NCI-H1930 (cell line): Measurements from ENCODE around the gene MFAP3.
"Not testable (repeated sequence)": the region's sequence is repeated elsewhere in the genome, so short reads cannot be mapped to it uniquely, and the experiment has no call there.

Source experiments
- DNase-seq, 2 experiments: peaks; one replicate each; lab custom pipeline; 2025; lab: John Stamatoyannopoulos, UW

MFAP3 gene

DNA sequence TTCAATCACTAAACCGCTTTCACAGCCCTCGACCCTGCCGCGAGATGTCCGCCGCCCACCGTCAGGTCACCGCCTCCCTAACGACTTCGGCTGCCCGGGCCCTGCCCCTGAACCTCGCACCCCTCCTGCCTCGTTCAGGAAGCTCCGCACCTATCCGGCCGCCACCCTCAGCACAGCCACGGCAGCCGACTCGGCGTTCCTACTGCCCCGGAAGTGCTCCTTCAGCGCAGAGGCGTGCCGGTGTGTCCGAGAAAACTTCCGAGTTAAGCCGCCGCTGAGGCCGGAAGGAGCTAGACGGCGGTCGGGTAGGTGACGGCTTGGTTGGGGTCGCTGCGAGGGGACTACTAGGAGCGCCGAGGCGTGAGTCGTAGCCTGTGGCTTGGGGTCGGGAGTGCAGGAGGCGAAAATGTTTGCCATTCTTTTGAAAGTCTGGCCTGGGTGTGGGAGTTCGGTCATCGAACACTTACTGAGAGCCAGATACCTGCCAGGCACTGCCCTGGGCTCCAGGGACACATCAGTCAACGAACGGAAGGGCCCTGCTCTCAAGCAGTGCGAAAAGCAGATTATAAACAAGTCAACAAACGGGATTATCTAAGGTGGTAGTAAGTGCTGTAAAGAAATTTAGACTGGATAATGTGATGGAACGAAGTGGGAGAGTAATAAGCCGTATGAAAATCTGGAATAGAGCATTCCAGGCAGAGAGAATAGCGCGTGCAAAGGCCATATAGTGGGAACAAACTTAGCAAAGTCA is at the start of gene MFAP3, which contains the start of gene FAM114A2:
MFAP3 (plus strand) TSS at position 261 of the 751 bp plus-strand sequence. CDS start 10,756 bp downstream, outside the sequence.
FAM114A2 (minus strand) TSS at position 204 of the 751 bp plus-strand sequence. CDS start 3,957 bp downstream, outside the sequence.
- DNase-seq: peak; percentile 62 to 63

DNA sequence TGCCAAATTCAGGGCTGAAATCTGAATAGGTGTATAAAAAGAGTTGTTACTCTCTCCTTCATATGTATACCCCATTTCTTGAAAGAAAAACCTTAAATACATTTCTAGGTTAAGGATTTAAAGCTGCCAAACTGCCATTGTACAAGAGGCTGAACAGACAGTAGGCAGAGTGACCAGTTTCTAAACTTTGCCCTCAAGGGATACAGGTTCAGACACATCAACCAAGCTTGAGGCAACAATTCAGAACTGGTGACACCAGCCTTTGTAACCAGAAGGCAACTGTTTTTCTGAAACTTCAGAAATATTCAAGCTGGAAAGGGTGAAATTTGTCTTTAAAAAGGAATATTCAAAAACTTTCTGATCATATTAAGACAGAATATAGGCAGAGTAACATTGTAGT is 47.6 kb upstream of the MFAP3 start:
- DNase-seq: no peak

DNA sequence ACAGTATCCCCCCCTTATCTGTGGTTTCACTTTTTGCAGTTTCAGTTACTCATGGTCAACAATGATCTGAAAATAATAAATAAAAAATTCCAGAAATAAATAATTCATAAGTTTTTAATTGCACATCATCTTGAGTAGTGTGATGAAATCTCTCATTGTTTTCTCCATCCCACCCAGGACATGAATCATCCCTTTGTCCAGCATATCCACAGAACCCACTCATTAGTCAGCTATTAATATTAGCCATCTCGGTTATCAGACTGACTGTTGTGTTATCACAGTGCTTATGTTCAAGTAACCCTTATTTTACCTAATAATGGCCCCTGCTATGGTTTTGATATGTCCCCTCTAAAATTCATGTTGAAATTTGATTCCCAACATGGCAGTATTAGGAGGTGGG is 40.8 kb upstream of the MFAP3 start:
- DNase-seq: no peak

DNA sequence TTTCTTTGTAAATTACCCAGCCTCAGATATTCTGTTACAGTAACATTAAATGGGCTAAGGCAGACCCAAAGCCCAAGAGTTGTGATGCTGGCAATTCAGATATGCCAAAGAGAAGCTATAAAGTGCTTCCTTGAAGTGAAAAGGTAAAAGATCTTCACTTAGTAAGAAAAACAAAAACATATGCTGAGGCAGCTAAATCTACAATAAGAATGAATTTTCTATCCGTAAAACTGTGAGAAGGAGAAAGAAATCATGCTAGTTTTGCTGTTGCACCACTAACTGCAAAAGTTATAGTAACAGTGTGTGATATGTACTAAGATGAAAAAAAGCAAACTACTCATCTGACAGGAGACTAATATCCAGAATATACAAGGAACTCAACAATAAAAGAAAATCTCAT is 40.0 kb upstream of the MFAP3 start:
- no peak for DNase-seq

DNA sequence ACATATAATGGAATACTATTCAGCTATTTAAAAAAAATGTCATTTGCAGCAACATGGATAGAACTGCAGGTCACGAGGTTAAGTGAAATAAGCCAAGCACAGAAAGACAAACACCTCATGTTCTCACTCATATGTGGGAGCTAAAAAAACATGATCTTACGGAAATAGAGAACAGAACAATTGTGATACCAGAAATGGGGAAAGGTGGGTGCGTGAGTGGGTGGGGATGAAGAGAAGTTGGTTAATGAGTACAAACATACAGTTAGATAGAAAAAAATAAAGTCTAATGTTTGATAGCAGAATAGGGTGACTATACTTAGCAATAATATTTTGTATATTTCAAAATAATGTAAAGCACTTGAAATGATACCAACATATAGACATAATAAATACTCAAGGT is 38.8 kb upstream of the MFAP3 start:
- no peak for DNase-seq

DNA sequence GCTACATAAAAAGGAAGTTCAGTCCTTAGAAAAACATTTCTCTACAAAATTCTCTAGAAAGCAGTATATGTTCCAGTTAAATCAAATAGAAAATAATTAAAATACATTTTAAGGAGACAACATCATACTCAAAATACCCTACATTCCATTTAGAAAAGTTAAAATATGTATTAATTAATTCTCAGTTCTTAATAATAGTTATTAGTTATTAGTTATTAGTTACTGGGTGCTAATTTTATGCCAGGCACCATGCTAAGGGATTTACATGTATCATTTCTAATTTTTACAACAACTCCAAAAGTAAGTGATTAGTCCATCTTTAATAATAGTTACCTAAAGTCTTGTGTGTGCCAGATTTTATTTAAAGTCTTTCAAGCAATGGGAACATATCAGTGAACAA is 38.1 kb upstream of the MFAP3 start:
- DNase-seq: no peak

DNA sequence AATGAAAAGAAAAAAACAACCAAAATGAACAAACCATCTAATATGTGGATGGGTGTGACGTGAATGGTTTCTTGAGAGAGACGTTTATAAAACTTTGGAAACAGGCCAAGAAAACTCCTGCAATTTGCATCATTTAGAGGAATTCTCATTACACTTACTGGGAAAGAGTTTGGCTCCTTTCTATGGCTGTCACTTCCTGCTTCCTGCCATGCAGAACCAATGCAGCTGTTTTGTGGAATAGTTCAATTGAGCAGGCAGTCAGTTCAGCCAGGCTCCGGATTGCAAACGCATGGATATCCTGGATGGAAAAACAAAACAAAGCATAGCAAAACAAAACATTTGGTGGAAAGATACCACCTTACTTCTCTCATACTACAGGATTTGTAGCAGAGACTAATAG is 36.7 kb upstream of the MFAP3 start:
- DNase-seq: no peak

DNA sequence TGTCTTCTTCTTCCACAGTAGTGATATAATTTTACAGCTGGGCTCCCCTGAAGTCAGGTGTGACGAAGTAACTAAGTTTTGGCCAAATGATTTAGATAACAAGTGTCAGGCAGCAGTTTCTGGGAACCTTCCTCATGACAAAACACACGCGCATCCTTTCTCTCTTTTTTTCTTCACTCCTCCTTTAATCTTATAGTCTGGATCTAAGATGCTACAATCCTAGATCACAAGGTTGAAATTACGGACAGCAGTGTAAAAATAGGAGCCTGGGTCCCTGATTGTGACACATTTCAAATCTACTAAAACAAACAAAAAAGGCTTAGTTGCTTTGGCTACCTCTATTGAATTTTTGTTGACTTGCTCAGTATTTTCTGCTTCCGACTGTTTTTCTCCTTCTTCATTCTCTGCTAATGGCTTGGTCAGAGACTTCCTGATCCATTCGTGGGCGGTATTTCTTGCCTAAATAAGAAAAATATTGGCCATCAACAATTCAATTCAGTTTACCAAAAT is 36.2 kb upstream of the MFAP3 start:
- no peak for DNase-seq

DNA sequence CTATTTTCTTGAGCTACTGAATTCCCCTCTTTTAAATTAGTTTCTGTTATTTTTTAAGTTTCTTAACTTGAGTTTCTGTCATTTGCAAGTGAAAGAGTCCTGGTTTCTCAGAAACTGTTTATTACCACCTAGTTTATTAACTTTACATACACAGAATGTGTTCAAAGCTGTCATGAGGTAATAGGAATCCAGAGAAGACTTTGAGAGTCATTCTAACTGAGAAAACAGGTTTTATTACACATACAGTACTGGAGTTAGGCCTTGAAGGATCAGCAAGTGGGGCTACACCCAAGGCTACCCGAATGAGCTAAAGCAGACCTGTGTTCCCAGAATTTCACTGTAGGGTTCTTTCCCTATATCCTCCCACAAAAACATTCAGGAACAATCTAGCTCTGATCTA is 33.1 kb upstream of the MFAP3 start:
- no peak for DNase-seq

DNA sequence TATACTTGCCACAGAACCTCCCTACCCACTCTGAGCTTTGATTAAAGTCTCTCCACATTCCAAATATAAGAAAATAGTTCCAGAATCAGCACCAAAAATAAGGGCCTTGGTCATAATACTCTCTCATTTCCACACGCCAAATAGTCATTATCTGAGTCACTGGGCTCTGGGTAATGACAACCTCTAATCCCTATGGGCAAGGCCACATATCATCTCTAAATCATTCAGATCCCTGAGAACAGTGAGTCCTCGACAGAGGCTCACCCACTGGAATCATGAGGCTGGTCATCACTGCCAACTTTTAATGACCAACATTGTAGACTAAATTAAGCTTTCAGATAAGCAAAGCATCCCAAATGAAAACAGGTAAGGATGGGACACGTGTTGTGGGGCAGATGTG is 28.1 kb upstream of the MFAP3 start:
- DNase-seq: no peak

DNA sequence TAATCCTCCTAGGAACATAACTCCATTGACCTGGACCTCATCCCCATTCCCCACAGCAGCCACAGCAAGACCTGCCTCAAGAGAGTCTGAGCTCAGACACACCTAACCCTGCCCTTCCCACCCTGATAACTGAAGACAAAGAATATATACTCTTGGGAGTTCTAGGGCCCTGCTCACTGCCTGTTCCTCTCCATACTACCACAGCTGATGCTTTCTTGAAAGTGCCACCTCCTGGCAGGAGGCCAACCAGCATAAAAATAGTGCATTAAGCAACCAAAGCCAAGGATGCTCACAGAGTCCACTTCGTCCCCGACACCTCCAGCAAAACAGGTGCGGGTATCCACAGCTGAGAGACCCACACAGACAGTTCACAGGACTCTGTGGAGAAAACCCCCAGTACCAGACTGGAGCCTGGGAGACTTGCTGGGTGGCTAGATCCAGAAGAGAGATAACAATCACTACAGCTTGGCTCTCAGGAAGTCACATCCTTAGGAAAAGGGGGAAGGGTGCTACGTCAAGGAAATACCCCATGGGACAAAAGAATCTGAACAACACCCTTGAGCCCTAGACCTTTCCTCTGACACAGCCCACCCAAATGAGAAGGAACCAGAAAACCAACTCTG is 23.6 kb upstream of the MFAP3 start:
- DNase-seq: no peak

DNA sequence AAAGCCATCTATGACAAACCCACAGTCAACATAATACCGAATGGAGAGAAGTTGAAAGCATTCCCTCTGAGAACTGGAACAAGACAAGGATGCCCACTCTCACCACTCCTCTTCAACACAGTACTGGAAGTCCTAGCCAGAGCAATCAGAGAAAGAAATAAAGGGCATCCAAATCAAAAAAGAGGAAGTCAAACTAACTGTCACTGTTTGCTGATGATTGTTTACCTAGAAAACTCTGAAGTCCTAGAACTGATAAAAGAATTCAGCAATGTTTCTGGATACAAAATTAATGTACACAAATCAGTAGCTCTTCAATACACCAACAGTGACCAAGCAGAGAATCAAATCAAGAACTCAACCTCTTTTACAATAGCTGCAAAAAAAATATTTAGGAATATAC is 19.8 kb upstream of the MFAP3 start:
- not testable (repeated sequence) for DNase-seq

DNA sequence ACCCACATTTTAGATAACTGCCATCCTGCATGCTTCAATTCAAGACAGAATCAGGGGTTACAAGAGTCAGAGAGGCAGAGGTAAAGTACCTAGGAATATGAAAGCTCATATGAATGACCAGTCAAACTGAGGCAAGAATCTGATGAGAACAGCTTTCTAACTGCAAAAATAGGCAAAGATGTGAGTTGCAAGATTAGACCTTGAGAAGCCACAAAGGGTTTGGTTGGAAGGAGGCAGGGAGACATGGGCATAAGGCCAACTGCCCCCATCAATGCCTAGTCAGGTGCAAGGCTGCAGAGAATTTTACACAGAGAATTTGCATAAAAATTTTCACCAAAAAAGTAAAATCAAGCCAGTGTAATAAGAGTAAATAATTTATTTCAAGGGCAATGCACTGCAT is 12.8 kb upstream of the MFAP3 start:
- no peak for DNase-seq

DNA sequence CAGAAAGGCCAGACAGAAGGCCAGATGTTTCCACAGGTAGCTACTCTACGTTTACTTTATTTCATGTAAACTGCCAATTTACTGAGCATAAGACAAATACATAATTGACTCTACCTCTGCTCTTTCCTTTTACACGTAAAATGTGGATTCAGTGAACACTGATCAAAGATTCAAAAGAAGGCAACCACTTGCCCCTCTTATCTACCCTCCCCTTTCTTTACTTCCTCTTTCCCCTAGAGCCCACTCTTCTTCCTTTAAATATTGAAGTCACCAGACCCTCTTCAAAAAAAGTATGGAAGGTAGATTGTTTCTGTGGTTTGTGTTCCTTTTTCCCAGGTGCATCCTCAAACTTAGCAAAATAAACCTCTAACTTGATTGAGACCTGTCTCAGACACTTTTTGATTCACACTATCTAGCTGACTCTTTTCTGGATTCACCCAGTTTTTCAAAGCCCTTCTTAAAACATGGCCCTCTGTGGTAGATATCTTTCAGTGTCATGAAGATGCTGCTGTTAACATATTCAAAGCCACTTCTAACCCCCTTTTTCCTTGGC is 6.8 kb upstream of the MFAP3 start:
- no peak for DNase-seq

DNA sequence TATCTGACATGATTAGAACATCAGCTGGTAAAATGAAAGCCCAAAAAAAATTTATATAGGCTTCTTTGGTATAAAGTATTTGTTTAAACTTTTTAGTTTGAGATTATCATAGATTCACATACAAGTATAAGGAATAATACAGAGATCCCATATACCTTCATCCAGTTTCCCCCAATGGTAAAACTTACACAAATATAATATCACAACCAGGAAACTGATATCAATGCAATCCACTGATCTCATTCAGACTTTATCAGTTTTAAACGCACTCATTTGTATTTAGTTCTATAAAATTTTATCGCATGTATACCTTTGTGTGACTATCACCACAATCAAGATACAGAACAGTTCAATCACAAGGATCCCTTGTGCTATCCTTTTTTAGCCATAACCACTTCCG is 3.8 kb upstream of the MFAP3 start:
- no peak for DNase-seq

DNA sequence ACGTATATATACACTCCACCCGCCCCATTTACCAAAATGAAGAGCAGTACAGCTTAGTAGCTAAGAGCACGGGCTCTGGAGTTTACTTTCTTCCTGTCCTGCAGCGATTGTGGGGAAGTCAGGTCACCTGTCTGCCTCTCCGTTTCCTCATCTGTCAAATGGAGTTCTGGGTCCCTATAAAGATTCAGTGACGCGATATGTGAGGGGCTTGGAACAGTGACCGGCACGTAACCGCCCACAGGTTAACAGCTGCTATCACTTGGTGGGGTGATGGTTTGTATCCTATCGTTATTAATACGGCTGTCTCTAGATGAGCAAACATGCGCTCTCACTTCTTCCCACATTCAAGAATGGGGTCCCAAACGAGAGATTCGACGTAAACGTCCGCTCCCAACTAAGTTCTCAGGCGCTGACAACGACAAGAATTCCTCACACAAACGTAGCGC is 483 bp upstream of the MFAP3 start:
- no peak for DNase-seq

DNA sequence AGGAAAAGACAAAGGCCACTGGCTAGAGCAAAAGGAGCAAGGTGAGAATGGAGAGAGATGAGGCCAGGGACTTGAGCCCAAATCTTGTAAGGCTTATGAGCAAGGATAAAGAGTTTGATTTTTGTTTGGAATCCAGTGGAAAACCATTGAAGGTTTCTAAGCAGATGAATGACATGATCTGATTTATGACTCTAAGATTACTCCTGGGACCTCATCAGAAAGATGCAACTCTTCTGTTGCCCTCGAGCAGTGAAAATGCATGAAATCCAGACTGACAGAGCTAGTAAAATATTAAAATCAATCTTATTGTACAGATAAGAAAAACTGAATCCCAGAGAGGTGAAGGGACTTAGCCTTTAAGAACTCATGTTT is 677 bp downstream of the MFAP3 start:
- DNase-seq: no peak

DNA sequence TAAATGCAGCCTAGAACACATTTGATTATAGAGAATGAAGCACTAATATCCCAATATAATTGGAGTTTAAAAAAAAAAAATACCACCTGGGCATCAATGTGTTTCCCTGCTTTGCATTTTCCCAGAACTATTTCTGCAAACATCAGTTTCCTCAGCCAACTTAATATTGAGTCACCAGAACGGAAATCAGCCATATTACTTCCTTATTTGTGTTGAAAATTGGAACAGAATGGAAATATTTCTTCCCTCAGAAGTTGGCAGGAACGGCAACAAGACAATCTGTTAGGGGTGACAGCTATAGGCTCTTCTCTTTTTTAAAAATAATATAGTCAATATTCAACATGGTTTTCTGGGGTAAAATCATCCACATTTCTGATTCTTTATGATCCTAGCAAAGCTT is 4.0 kb downstream of the MFAP3 start:
- DNase-seq: no peak

DNA sequence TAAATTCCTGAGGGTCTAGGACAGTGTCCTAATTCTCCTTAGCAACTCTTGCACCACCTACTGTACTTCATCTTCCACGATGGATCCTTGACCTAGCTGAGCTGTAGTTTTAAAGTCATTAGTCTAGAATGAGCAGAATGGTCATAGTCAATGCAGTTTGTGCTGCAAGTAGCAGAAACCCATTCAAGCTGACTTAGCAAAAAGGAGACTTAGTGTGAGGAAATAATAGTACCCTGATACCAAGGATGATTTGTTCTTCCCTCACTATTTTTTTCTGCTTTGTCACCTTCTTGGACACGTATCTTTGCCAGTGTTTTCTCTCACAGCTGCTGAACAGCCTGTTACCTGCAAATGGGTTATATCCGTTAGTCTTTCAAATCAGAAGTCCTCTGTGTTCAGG is 5.3 kb downstream of the MFAP3 start:
- DNase-seq: no peak

DNA sequence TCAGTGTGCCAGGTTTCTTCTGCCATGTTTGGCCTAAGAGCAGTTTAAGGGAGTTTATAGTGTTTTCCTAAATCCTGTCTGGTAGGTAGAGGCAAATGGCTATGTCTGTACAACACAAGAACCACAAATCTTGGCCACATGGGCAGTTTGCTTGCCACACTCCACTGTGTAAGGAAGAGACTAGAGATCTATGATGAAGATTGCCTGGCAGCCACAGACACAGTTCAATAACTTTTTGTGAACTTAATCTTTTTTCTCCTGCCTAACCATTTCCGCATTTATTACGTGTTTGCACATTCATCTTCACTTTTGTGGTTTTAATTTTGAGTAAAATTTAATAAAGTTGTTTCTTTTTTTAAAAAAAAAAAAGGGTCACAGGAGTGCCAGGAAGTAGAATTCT is 5.8 kb downstream of the MFAP3 start:
- no peak for DNase-seq

DNA sequence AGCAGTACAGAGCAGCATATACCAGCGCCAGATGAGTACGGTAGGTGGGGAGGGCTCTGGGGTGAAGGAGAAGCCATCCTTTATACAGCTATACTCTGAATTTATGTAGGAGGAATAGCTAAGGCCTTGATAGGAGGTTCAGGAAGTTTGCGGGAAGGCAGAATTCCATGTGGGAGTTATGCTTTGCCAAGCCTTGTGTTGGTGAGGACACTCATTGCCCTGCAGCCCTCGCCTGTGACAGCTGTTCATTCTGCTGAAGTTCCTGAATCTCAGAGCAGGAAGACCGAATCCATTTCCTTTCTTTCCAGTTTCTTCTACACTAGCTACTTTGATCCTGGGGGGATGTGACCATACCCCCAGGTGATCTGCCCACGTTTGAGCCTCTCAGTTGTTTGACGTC is 7.7 kb downstream of the MFAP3 start:
- no peak for DNase-seq

DNA sequence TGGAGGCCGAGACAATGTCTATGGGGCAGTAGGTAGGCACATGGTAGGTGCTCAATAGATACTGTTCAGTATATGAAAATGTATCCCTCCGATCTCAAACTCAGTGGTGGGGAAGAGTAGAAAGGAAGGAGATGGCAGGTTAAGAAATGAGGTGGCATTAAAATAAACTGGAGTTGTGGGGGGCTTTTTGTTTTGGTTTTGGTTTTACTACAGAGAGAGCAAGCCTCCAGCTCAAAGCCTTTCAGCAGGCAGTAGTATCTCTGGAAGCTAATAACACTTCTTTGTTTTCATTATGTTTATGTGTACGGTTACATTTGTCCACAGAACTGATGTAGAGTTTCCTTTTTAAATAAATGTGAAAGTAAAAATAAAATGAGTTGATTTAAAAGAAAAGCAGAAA is 8.6 kb downstream of the MFAP3 start:
- DNase-seq: no peak

DNA sequence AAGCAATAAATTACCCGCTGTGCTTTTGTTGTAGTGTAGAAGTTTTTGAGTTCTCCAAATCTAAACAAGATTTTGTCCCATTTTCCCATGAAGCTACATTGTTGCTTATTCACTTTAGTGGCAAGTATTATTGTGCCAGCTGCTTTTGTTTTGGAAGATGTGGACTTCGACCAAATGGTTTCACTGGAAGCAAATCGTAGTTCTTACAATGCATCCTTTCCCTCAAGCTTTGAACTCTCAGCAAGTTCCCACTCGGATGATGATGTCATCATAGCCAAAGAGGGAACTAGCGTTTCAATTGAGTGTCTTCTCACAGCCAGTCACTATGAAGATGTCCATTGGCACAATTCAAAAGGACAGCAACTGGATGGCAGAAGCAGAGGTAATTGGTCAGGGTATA is 10.9 kb downstream of the MFAP3 start:
- no peak for DNase-seq
